Activated CD4-positive, alpha-beta T cell treated with anti-CD3 and anti-CD28 coated beads, Interleukin-2, amount 10 ng/mL, durations not matched to agents 24 days and 14 days (primary cell): ENCODE measurements around the gene MED16. TPM values are rescaled to one million over a fixed set of nuclear protein-coding genes. Genes with fewer than 3 reads are reported as not detected.
"Not testable (repeated sequence)": the region's sequence is repeated elsewhere in the genome, so short reads cannot be mapped to it uniquely, and the experiment has no call there.

Experiments
- DNase-seq: peaks from one replicate; pipeline ENCODE4 v3.0.0; 2022
- H3K27ac Mint-ChIP-seq: one replicate; pipeline ENCODE4 v1.8.0; 2022; ENCODE audit warnings: mild to moderate bottlenecking, mixed read lengths
- H3K27me3 Mint-ChIP-seq: one replicate; pipeline ENCODE4 v1.8.0; 2022; ENCODE audit warnings: mixed read lengths
- H3K36me3 Mint-ChIP-seq: one replicate; pipeline ENCODE4 v1.8.0; 2022; ENCODE audit warnings: low read depth, mild to moderate bottlenecking, mixed read lengths
- H3K4me1 Mint-ChIP-seq: one replicate; pipeline ENCODE4 v1.8.0; 2021; ENCODE audit warnings: mixed read lengths
- H3K4me3 Mint-ChIP-seq: one replicate; pipeline ENCODE4 v1.8.0; 2022; ENCODE audit warnings: mild to moderate bottlenecking, moderate library complexity, mixed read lengths
- H3K9me3 Mint-ChIP-seq: one replicate; pipeline ENCODE4 v1.8.0; 2021; ENCODE audit warnings: mixed read lengths
- intact Hi-C: fragments of 100-400 bp; cut with micrococcal nuclease; formaldehyde crosslinking; loops from one replicate; pipeline ENCODE4 v1.15.1; 2023
- total RNA-seq: library from RNA; stranded (reverse); gene quantifications from 2 replicates; pipeline ENCODE4 v1.2.3, GENCODE V29; 2022

The MED16 gene
- total RNA-seq, 1 donor from 2014 or later = 58.1 TPM

DNA sequence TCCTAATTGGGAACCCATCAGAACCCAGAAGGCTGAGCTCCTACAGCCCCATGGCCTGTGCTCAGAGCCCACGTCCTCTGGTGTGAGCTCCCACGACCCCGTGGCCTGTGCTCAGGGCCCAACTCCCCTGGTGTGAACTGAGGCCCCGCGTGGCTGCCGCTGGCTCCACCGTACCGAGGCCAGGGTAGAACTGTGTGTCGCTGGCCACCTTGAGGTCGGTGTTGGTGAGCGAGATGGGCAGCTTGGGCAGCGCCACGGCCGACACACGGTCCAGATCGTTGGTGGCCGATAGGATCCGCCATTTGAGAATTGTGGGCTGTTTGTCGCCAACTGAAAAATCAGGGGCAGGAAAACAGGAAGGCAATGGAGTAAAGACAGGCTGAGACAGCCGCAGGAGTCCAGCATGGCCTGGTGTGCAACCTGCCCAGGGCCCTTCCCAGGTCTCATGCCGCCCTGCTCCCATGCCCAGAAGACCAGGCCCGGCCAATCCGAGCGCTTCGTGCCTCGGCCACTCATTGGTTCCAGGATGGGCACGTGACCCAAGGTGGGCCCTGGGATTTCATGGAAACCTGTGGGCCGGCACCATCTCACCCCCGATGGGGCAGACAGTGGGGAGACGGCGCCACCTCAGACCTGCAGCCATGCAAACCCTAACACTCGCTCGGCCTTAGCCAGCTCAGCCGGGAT is 11.5 kb downstream of the MED16 start:
- no peaks in the 10 kb centered on the region for H3K27me3 Mint-ChIP-seq
- no peak overlapping the region for H3K27ac Mint-ChIP-seq
- intact Hi-C loops = no loop called here
- no peak for DNase-seq
- peaks cover 25% of the 10 kb centered on the region for H3K36me3 Mint-ChIP-seq
- H3K4me3 Mint-ChIP-seq = no peak overlapping the region
- H3K4me1 Mint-ChIP-seq = no peaks in the 10 kb centered on the region
- no peaks in the 10 kb centered on the region for H3K9me3 Mint-ChIP-seq

GRCh38 chr19:879711-880438 is 13.1 kb downstream of the MED16 start:
- Mint-ChIP-seq H3K36me3 (peaks cover 23% of the 10 kb centered on the region), H3K4me3 (no peak overlapping the region), H3K9me3 (no peaks in the 10 kb centered on the region), H3K4me1 (no peaks in the 10 kb centered on the region), H3K27me3 (no peaks in the 10 kb centered on the region), H3K27ac (no peak overlapping the region)
- no peak for DNase-seq
- intact Hi-C loops = no loop called here

DNA sequence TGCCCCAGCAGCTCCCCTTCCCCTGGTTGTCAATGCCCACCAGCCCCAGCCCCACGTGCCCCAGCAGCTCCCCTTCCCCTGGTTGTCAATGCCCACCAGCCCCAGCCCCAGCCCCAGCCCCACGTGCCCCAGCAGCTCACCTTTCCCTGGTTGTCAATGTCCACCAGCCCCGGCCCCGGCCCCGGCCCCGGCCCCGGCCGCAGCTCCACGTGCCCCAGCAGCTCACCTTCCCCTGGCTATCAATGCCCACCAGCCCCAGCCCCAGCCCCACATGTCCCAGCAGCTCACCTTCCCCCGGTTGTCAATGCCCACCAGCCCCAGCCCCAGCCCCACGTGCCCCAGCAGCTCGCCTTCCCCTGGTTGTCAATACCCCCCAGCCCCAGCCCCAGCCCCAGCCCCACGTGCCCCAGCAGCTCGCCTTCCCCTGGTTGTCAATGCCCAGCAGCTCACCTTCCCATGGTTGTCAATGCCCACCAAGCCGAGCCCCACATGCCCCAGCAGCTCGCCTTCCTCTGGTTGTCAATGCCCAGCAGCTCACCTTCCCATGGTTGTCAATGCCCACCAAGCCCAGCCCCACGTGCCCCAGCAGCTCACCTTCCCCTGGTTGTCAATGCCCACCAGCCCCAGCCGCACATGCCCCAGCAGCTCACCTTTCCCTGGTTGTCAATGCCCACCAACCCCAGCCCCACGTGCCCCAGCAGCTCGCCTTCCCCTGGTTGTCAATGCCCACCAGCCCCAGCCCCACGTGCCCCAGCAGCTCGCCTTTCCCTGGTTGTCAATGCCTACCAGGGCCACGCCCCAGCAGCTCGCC is 14.0 kb downstream of the MED16 start:
- H3K9me3 Mint-ChIP-seq, H3K4me1 Mint-ChIP-seq, H3K4me3 Mint-ChIP-seq, H3K27ac Mint-ChIP-seq, H3K27me3 Mint-ChIP-seq, intact Hi-C loops, DNase-seq: not testable (repeated sequence)
- peaks cover 19% of the 10 kb centered on the region for H3K36me3 Mint-ChIP-seq

DNA sequence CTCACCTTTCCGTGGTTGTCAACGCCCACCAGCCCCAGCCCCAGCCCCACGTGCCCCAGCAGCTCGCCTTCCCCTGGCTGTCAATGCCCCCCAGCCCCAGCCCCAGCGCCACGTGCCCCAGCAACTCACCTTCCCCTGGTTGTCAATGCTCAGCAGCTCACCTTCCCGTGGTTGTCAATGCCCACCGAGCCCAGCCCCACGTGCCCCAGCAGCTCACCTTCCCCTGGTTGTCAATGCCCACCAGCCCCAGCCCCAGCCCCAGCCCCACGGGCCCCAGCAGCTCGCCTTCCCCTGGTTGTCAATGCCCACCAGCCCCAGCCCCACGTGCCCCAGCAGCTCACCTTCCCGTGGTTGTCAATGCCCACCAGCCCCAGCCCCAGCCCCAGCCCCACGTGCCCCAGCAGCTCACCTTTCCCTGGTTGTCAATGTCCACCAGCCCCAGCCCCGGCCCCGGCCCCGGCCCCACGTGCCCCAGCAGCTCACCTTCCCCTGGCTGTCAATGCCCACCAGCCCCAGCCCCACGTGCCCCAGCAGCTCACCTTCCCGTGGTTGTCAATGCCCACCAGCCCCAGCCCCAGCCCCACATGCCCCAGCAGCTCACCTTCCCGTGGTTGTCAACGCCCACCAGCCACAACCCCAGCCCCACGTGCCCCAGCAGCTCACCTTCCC is 14.9 kb downstream of the MED16 start:
- DNase-seq, H3K4me1 Mint-ChIP-seq, H3K4me3 Mint-ChIP-seq, H3K9me3 Mint-ChIP-seq, H3K27me3 Mint-ChIP-seq, intact Hi-C loops, H3K27ac Mint-ChIP-seq: not testable (repeated sequence)
- peaks cover 18% of the 10 kb centered on the region for H3K36me3 Mint-ChIP-seq

GRCh38 chr19:876780-877314 is 16.1 kb downstream of the MED16 start:
- DNase-seq = no peak
- intact Hi-C loops = no loop called here
- no peaks in the 10 kb centered on the region for H3K27me3 Mint-ChIP-seq
- H3K4me1 Mint-ChIP-seq = peaks cover 7% of the 10 kb centered on the region
- H3K27ac Mint-ChIP-seq = no peak overlapping the region
- H3K9me3 Mint-ChIP-seq = no peaks in the 10 kb centered on the region
- no peak overlapping the region for H3K4me3 Mint-ChIP-seq
- peaks cover 12% of the 10 kb centered on the region for H3K36me3 Mint-ChIP-seq

GRCh38 chr19:876089-876488 is 16.9 kb downstream of the MED16 start:
- H3K36me3 Mint-ChIP-seq = peaks cover 8% of the 10 kb centered on the region

DNA sequence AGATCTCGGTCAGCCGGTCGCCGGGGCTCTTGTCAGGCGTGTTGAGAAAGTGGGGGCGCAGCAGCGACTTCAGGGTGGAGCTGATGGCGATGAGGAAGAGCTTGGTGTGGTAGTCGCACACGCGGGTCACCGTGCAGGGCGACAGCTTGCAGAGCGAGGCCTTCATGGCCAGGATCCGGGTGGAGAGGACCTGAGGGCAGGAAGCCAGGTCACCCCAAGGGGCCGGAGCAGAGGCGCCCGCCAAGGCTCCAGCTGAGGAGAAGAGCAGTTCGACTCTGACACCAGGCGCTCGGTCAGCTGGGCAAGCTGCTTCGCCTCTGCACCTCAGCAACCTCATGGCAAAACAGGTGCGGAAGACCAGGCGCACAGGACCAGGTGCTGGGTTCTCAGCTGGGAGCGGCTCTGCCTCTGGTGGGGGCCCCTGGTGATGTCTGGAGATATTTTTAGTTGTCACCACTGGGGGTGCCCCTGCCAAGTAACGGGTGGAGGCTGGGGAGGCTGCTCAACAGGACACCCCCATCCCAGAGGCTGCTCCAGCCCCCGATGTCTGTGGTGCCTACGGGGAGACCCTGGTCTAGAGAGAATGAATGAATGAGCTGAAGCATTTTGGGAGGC is 17.6 kb downstream of the MED16 start:
- intact Hi-C loops = no loop called here
- Mint-ChIP-seq H3K27me3 (no peaks in the 10 kb centered on the region), H3K27ac (no peak overlapping the region), H3K36me3 (peaks cover 9% of the 10 kb centered on the region), H3K9me3 (no peaks in the 10 kb centered on the region), H3K4me1 (peaks cover 10% of the 10 kb centered on the region), H3K4me3 (no peak overlapping the region)
- no peak for DNase-seq

More at GRCh38 chr19:876089-876488, 16.9 kb downstream of the MED16 start:
- H3K27me3 Mint-ChIP-seq = no peaks in the 10 kb centered on the region
- intact Hi-C loops = no loop called here
- H3K4me1 Mint-ChIP-seq = peaks cover 9% of the 10 kb centered on the region
- no peak for DNase-seq
- no peaks in the 10 kb centered on the region for H3K9me3 Mint-ChIP-seq
- H3K27ac Mint-ChIP-seq = no peak overlapping the region
- no peak overlapping the region for H3K4me3 Mint-ChIP-seq

GRCh38 chr19:873561-874041 is 19.4 kb downstream of the MED16 start:
- Mint-ChIP-seq H3K27ac (no peak overlapping the region), H3K36me3 (peaks cover 11% of the 10 kb centered on the region), H3K4me1 (peaks cover 11% of the 10 kb centered on the region), H3K9me3 (no peaks in the 10 kb centered on the region), H3K4me3 (no peak overlapping the region), H3K27me3 (no peaks in the 10 kb centered on the region)
- intact Hi-C loops = no loop called here
- peak; percentile 64 for DNase-seq

GRCh38 chr19:873084-873483 is 19.9 kb downstream of the MED16 start:
- Mint-ChIP-seq H3K27ac (no peak overlapping the region), H3K27me3 (no peaks in the 10 kb centered on the region), H3K36me3 (peaks cover 13% of the 10 kb centered on the region), H3K4me3 (peak overlapping the region; percentile 62), H3K4me1 (peaks cover 11% of the 10 kb centered on the region), H3K9me3 (no peaks in the 10 kb centered on the region)
- peak; percentile 94 for DNase-seq
- intact Hi-C loops = no loop called here

GRCh38 chr19:872266-872951 is 20.6 kb downstream of the MED16 start:
- intact Hi-C loops = loop anchor here (1.0 kb wide), 1 partner anchor 10 kb away; no protein-coding TSS in a partner anchor
- H3K4me1 Mint-ChIP-seq = peaks cover 11% of the 10 kb centered on the region
- H3K36me3 Mint-ChIP-seq = peaks cover 16% of the 10 kb centered on the region
- DNase-seq = peak; percentile 96
- H3K9me3 Mint-ChIP-seq = no peaks in the 10 kb centered on the region
- H3K27ac Mint-ChIP-seq = peak overlapping the region; percentile 62
- H3K27me3 Mint-ChIP-seq = no peaks in the 10 kb centered on the region
- H3K4me3 Mint-ChIP-seq = peak overlapping the region; percentile 76

- no peaks in the 10 kb centered on the region for H3K27me3 Mint-ChIP-seq
- intact Hi-C loops = loop anchor here (1.0 kb wide), 1 partner anchor 9 kb away; no protein-coding TSS in a partner anchor
- peak; percentile 71 for DNase-seq
- no peaks in the 10 kb centered on the region for H3K9me3 Mint-ChIP-seq
- H3K27ac Mint-ChIP-seq = peak overlapping the region; percentile 65
- peak overlapping the region; percentile 76 for H3K4me3 Mint-ChIP-seq
- H3K4me1 Mint-ChIP-seq = peaks cover 11% of the 10 kb centered on the region
- H3K36me3 Mint-ChIP-seq = peaks cover 18% of the 10 kb centered on the region
Observed at GRCh38 chr19:871446-872265, 21.3 kb downstream of the MED16 start.

- no peak overlapping the region for H3K27ac Mint-ChIP-seq
- H3K4me3 Mint-ChIP-seq = no peak overlapping the region
- no peaks in the 10 kb centered on the region for H3K27me3 Mint-ChIP-seq
Observed at GRCh38 chr19:870963-871401, 22.0 kb downstream of the MED16 start.

More at GRCh38 chr19:870963-871401, 22.0 kb downstream of the MED16 start:
- intact Hi-C loops = no loop called here
- DNase-seq = no peak
- Mint-ChIP-seq H3K36me3 (peaks cover 17% of the 10 kb centered on the region), H3K9me3 (no peaks in the 10 kb centered on the region), H3K4me1 (peaks cover 11% of the 10 kb centered on the region)
